ENCODE data around the gene PTPRT.

PTPRT gene

DNA sequence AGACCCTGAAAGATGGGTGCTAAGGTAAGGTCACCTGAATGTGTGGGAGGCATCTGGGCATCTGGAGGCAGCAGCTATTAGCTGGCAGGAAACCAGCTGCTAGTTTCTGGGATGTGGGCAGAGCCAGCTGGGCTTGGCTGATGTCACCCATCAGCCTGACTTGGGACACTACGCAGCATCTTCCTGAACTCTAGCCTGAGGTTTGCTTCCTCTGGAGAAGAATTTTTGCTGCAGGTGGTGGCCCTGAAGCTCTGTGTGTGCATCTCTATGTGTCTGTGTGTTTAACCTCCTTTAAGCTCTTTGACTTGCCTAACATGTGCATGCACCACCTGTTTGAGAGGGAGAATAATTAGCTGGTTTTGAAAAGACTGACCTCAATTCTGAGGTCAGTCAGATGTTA lies 1106.4 kb downstream of the PTPRT start:
- DNase-seq: no peak

- no peak for DNase-seq
Measured at GRCh38 chr20:42082611-42083010, 1107.1 kb downstream of the PTPRT start.

DNA sequence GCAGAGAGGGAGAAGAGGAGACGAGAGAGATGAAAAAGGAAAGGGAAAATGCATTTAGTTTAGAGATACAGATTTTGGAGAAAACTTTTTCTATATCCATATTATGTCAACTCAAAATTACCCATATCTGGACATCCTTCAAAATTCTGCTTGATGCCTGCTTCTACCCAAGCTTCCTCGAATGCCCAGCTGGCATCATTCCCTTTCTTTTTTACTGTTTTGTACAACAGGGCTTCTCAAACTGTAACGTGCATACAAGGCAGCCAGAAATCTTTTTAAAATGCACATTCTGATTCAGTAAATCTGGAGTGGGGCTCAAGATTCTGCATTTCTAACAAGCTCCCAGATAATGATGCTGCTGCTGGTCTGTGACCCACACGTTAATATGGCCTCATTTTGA lies 1108.8 kb downstream of the PTPRT start:
- no peak for DNase-seq

GRCh38 chr20:42074944-42075343 lies 1114.8 kb downstream of the PTPRT start:
- no peak for DNase-seq

DNA sequence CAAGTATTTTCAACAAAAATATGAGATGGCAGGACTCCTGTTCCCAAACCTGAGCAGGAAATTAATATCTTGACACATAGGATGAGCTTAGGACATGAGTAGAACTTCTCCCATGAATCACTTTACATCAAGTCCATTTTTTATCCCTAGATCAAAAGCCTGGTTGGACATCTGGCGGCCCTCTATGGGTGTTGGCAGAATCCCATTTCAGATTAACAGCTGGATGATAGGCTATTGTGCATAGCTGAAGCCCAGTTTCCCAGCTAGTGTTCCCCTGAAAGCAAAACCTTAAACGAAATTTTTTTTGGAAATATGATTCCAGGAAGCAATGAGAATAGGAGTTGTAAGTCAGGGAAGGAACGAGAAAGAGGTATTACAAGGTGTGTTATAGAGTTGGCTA lies 1122.1 kb downstream of the PTPRT start:
- no peak for DNase-seq

- DNase-seq: no peak
Measured at GRCh38 chr20:42067174-42067573, 1122.5 kb downstream of the PTPRT start.

- no peak for DNase-seq
Measured at GRCh38 chr20:42063141-42063540, 1126.6 kb downstream of the PTPRT start.

GRCh38 chr20:42053350-42053749 lies 1136.4 kb downstream of the PTPRT start:
- no peak for DNase-seq

GRCh38 chr20:42051921-42052320 lies 1137.8 kb downstream of the PTPRT start:
- DNase-seq: no peak

DNA sequence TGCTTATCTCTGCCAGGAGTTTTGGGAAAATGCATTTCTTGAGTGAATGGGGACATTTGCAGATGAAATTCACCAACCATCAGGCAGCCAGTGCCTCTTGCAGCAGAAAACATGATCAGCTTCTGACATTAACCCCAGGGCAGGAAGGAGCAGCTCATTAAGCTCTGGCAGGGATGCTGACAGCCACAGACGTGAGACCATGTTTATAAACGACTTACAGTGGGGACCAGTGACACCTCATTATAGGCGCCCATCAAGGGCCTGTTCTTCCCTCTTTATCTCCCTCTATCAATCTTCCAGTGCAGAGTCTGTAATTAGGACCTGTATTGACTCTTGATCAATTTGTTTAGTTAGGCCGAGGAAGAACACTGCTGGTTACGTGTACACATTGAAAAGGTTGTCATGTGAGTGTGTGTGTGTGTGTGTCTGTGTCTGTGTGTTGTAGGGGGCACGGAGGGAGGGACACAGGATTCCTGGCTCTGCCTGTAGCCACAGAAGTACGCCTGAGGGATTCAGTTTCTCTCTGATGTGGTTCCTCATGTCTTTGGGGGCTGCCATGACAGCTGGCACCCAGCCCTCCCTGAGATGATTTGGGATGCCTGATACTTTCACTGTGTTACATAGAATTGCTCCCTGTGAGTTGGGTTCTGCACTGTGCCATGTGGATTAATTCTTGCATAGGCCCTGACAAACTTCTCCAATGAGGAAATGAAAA lies 1143.2 kb downstream of the PTPRT start:
- DNase-seq: no peak

DNA sequence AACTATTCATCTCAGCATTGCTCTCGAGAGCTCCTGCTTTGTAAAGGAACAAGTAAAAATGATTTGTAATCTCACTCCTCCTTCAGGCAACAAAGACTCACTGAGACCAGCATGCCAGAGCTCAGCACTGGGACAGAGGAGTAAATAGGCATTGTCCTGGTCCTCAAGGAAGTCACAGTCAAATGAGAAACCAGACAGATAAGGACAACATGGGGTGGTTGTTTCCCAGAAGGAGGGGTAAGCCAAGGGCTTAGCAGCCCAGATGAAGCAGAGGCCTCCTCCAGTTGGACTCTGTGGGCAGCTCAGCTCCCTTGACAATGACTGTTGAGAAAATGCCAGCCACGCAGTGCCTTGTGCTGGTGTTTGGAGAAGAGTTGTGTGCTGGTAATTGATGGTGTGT lies 1145.8 kb downstream of the PTPRT start:
- DNase-seq: no peak

- DNase-seq: no peak
Measured at GRCh38 chr20:42041000-42041565, 1148.6 kb downstream of the PTPRT start.

DNA sequence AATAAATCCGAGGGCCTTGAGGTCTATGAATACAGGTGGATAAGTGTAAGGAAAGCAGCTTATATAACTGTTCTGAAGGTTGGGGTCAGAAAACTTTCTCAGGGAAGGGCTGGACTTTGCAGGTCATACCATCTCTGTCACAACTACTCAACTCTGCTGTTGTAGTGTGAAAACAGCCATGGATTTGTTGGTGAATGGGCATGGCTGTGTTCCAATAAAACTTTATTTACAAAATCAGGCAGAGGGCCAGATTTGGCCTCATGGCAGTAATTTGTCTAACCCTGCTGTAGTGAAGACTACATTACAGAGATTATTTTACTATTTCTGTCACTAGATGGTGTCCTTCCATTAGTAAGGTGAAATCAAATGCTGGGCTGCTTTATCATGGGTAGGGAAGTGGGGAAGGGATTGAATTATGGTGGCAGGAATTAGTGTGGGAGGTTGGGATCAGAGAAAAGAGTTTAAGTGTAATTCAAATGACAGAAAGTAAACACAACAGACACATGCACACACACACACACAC lies 1161.9 kb downstream of the PTPRT start:
- no peak for DNase-seq

DNA sequence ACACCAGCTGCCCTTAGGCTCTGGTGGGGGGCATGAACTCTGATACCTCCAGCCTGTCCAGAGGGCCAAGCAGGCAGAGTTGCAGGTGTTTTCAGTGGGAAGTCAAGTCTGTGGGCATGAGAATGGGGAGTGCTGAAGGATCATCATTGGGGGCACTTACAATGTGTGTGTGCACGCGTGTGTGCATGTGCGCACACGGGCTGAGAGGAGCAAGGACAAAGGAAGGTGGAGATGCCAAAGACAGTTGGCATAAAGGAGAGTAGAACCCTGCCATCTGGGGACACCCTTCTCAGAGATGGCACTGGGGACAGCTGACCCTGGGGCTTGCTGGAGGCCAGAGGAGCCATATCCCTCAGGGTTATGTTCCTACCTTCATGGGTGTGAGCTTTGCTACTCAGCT lies 1163.1 kb downstream of the PTPRT start:
- no peak for DNase-seq

DNA sequence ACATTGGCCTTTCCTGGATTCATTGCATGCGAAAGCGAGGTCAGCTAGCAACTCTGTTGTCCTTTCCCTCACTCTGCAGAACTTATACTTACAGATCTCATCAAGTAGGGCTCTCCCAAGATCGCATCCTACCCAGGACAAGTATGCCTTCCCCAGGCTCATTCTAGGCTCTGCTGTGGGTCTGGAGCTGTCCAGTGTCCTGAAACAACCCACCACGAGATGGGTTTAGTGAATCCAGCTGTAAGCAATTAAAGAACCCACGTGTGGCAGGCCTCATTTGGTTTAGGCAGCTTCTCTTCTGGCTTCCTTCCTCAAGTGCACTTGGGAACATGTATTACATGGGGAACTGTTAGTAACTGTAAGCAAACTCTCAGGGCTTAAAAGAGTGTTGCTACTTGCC lies 1165.1 kb downstream of the PTPRT start:
- DNase-seq: no peak
